Left hindlimb (tissue), 1 donor: ENCODE measurements around the gene KISS1.

Source experiments
- DNase-seq: peaks from one replicate; pipeline ENCODE4 v3.0.0-alpha.2; 2018

The KISS1 gene

GRCh38 chr1:204217648-204218000, 21.3 kb upstream of the KISS1 start:
- DNase-seq, result no peak

GRCh38 chr1:204216880-204217647, 20.8 kb upstream of the KISS1 start:
- DNase-seq, result no peak

GRCh38 chr1:204216236-204216635, 19.9 kb upstream of the KISS1 start:
- DNase-seq, result no peak

- peak; percentile 59 for DNase-seq
Measured at GRCh38 chr1:204213668-204214662, 17.7 kb upstream of the KISS1 start, which contains the start of gene GOLT1A. TSS of gene GOLT1A (minus strand) at chr1:204213988. CDS start at chr1:204213906, 82 bp downstream.

- DNase-seq, result no peak
Measured at GRCh38 chr1:204212715-204213114, 16.4 kb upstream of the KISS1 start.

GRCh38 chr1:204211046-204211445, 14.8 kb upstream of the KISS1 start:
- DNase-seq, result no peak

GRCh38 chr1:204207136-204207616, 10.9 kb upstream of the KISS1 start:
- no peak for DNase-seq

GRCh38 chr1:204206121-204206520, 9.8 kb upstream of the KISS1 start:
- no peak for DNase-seq

- no peak for DNase-seq
Measured at GRCh38 chr1:204205486-204205885, 9.2 kb upstream of the KISS1 start.

- DNase-seq, result no peak
Measured at GRCh38 chr1:204204944-204205343, 8.7 kb upstream of the KISS1 start.

- no peak for DNase-seq
Measured at GRCh38 chr1:204203206-204203767, 7.0 kb upstream of the KISS1 start.

- DNase-seq, result no peak
Measured at GRCh38 chr1:204202481-204202880, 6.2 kb upstream of the KISS1 start.

GRCh38 chr1:204201348-204202040, 5.2 kb upstream of the KISS1 start:
- no peak for DNase-seq

- DNase-seq, result no peak
Measured at GRCh38 chr1:204199579-204199978, 3.3 kb upstream of the KISS1 start.

- DNase-seq, result no peak
Measured at GRCh38 chr1:204198348-204199340, 2.4 kb upstream of the KISS1 start.

- no peak for DNase-seq
Measured at GRCh38 chr1:204197068-204197467, 777 bp upstream of the KISS1 start.

GRCh38 chr1:204194771-204195170, 1.5 kb downstream of the KISS1 start:
- no peak for DNase-seq

GRCh38 chr1:204194080-204194479, 2.2 kb downstream of the KISS1 start:
- no peak for DNase-seq

- no peak for DNase-seq
Measured at GRCh38 chr1:204192589-204193352, 3.5 kb downstream of the KISS1 start.

GRCh38 chr1:204192046-204192445, 4.2 kb downstream of the KISS1 start:
- DNase-seq, result no peak

- DNase-seq, result no peak
Measured at GRCh38 chr1:204191456-204191855, 4.8 kb downstream of the KISS1 start.
